ENCODE results near the gene DHRSX. TPM values are rescaled to one million over a fixed set of nuclear protein-coding genes. Genes with fewer than 3 reads are reported as not detected.
A peak's percentile ranks its signal among the peaks of the same experiment; 100 is the strongest.

Gene DHRSX
- total RNA-seq, 2 donors from 2014 or later = 24.2 to 37.1 TPM

- H3K4me1 ChIP-seq (replicated peaks) = peaks cover 2% of the 10 kb centered on the region
- 51% methylated on average over 13 of the region's 13 CpGs for WGBS
- H3K36me3 ChIP-seq = no peaks in the 10 kb centered on the region
- no peaks in the 10 kb centered on the region for H3K27me3 ChIP-seq (replicated peaks; ENCODE audit: insufficient read depth)
- no peak for TF ChIP-seq POLR2A (IDR thresholded peaks at IDR 0.05)
- no peak for TF ChIP-seq CTCF (IDR thresholded peaks at IDR 0.05)
- no peak for TF ChIP-seq POLR2AphosphoS5 (IDR thresholded peaks at IDR 0.05)
- intact Hi-C loops (cut with DNase I) = no loop called here
- no peak for DNase-seq (ENCODE audit: low spot score)
- H3K9me3 ChIP-seq = no peaks in the 10 kb centered on the region
- H3K27ac ChIP-seq = no peak overlapping the region
- no peak overlapping the region for H3K4me3 ChIP-seq
These were observed 238.1 kb downstream of the DHRSX start for GRCh38 chrX:2262668-2263055.

DNA sequence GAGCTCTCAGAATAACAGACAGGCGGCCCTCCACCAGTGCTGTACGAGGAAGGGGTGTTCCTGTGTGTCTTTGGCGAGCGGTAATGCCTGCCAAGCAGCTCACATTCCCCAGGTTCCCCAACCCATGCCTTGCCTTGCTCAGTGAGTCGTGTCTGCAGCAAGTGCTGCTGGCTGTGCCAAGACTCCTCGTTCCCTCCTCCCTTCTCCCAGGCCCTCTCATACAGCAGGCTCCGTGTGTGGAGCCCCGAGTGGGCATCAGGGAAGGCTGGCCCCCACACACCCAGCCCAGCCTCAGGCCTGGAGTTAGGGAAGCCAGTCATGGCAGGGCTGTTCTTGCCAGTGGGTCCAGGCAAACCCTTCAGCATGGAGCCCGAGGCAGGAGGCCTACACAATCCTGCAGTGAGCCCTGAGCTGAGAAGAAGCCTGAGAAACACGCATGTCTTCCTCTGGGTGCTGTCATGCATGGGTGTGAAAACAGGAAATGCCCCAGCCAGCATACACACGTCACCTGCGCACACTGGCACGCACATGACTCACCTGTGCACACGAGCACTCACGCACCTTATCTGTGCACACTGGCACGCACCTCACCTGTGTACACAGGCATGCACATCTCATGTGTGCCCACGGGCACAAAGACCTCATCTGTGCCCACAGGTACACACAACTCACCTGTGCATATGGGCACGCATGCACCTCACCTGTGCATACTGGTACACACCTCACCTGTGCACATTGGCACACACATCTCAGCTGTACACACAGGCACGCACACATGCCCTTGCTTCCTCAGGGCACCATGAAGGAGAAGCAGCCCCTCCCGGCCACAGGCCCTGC lies 238.7 kb downstream of the DHRSX start:
- Histone ChIP-seq H3K27me3 (replicated peaks; ENCODE audit: insufficient read depth) (no peaks in the 10 kb centered on the region), H3K4me1 (replicated peaks) (peaks cover 2% of the 10 kb centered on the region), H3K27ac (no peak overlapping the region), H3K9me3 (no peaks in the 10 kb centered on the region), H3K36me3 (no peaks in the 10 kb centered on the region), H3K4me3 (no peak overlapping the region)
- intact Hi-C loops (cut with DNase I) = no loop called here
- TF ChIP-seq POLR2AphosphoS5 (IDR thresholded peaks at IDR 0.05) (no peak), POLR2A (IDR thresholded peaks at IDR 0.05) (no peak), CTCF (IDR thresholded peaks at IDR 0.05) (no peak)
- 60% methylated on average over 20 of the region's 20 CpGs for WGBS
- DNase-seq (ENCODE audit: low spot score) = peak; percentile 12

DNA sequence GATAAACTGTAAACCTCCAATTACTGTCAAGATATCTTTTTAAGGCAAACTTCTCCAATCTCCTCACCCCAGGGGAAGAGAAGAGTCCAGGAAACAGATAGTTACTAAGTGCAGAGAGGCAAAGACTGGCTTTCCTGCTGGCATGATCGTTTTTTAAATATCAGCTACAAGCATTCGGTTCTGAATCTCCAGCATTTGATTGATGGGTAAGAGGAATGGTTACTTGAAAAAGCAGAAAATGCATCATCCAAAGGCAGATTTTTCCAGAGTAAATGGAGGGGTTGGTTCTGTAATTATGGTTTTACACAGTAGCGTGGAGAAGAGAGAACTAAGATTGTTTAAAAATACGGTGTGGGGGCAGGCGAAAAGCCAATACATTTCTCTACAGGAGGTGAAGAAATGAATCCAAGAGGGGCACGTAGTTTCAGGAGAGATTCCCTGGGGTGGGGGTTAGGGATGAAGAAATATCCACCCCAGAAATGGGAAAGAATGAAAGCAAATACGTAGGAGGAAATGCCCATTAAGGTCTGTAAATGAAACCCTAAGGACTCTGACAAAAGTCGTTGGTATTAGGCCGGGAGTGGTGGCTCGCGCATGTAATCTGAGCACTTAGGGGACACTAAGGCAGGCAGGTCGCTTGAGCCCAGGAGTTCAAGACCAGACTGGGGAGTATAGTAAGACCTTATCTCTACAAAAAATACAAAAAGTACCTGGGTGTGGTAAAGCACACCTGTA lies 248.3 kb downstream of the DHRSX start:
- Histone ChIP-seq H3K27ac (no peak overlapping the region), H3K27me3 (replicated peaks; ENCODE audit: insufficient read depth) (no peaks in the 10 kb centered on the region), H3K9me3 (no peaks in the 10 kb centered on the region), H3K4me3 (no peak overlapping the region), H3K4me1 (replicated peaks) (no peaks in the 10 kb centered on the region), H3K36me3 (no peaks in the 10 kb centered on the region)
- 92% methylated on average over 12 of the region's 12 CpGs for WGBS
- TF ChIP-seq CTCF (IDR thresholded peaks at IDR 0.05) (no peak), POLR2A (IDR thresholded peaks at IDR 0.05) (no peak), POLR2AphosphoS5 (IDR thresholded peaks at IDR 0.05) (no peak)
- intact Hi-C loops (cut with DNase I) = no loop called here
- DNase-seq (ENCODE audit: low spot score) = no peak

- WGBS = 70% methylated on average over 5 of the region's 5 CpGs
- no peak overlapping the region for H3K27ac ChIP-seq
- no peaks in the 10 kb centered on the region for H3K36me3 ChIP-seq
- TF ChIP-seq POLR2A (IDR thresholded peaks at IDR 0.05) (no peak), POLR2AphosphoS5 (IDR thresholded peaks at IDR 0.05) (no peak), CTCF (IDR thresholded peaks at IDR 0.05) (no peak)
- H3K4me3 ChIP-seq = no peak overlapping the region
- DNase-seq (ENCODE audit: low spot score) = no peak
- H3K4me1 ChIP-seq (replicated peaks) = no peaks in the 10 kb centered on the region
- intact Hi-C loops (cut with DNase I) = no loop called here
- no peaks in the 10 kb centered on the region for H3K9me3 ChIP-seq
- H3K27me3 ChIP-seq (replicated peaks; ENCODE audit: insufficient read depth) = no peaks in the 10 kb centered on the region
These were observed 249.6 kb downstream of the DHRSX start for GRCh38 chrX:2251211-2251610.

All from prostate gland (tissue), 2 donors.